ENCODE results near the gene RAB19. TPM values are rescaled to one million over a fixed set of nuclear protein-coding genes. Genes with fewer than 3 reads are reported as not detected.

Gene RAB19
- polyA plus RNA-seq, 1 donor from 2014 or later = not detected

- Histone ChIP-seq H3K9me2 (ENCODE audit: insufficient read depth, low read length) (no peaks in the 10 kb centered on the region), H3K27ac (ENCODE audit: low read length) (no peak overlapping the region), H3K4me3 (ENCODE audit: low read length) (no peak overlapping the region), H3K36me3 (ENCODE audit: insufficient read depth, low read length) (no peaks in the 10 kb centered on the region), H3K9ac (ENCODE audit: low read length) (no peak overlapping the region), H3K27me3 (ENCODE audit: insufficient read depth, low read depth, low read length) (no peaks in the 10 kb centered on the region), H3F3A (ENCODE audit: insufficient read depth, low read length, poor library complexity, severe bottlenecking) (no peaks in the 10 kb centered on the region), H2AFZ (ENCODE audit: low read depth, low read length) (no peak overlapping the region), H4K20me1 (ENCODE audit: insufficient read depth) (no peaks in the 10 kb centered on the region), H3K9me3 (ENCODE audit: low read length) (no peaks in the 10 kb centered on the region), H3K4me2 (ENCODE audit: low read length) (no peak overlapping the region), H3K79me2 (replicated peaks; ENCODE audit: insufficient read depth, low read length) (peaks cover 22% of the 10 kb centered on the region)
- TF ChIP-seq EZH2 (IDR thresholded peaks at IDR 0.05; ENCODE audit: borderline replicate concordance, insufficient read depth, low read length, poor library complexity, severe bottlenecking) (no peak), REST (IDR thresholded peaks at IDR 0.05; ENCODE audit: borderline replicate concordance) (no peak), EP300 (conservative IDR thresholded peaks at IDR 0.05; ENCODE audit: poor library complexity, severe bottlenecking) (no peak), SMC3 (conservative IDR thresholded peaks at IDR 0.05; ENCODE audit: poor library complexity) (no peak), RAD21 (conservative IDR thresholded peaks at IDR 0.05) (no peak), POLR2AphosphoS5 (IDR thresholded peaks at IDR 0.05) (no peak), CTCF (IDR thresholded peaks at IDR 0.05; ENCODE audit: poor library complexity, severe bottlenecking) (no peak), TAF1 (IDR thresholded peaks at IDR 0.05; ENCODE audit: low read depth) (no peak), MXI1 (conservative IDR thresholded peaks at IDR 0.05; ENCODE audit: poor library complexity, severe bottlenecking) (no peak)
These were observed 12.2 kb upstream of the RAB19 start for GRCh38 chr7:140391634-140392033.

- Histone ChIP-seq H4K20me1 (ENCODE audit: insufficient read depth) (no peaks in the 10 kb centered on the region), H2AFZ (ENCODE audit: low read depth, low read length) (no peak overlapping the region), H3K4me2 (ENCODE audit: low read length) (no peak overlapping the region), H3K9me3 (ENCODE audit: low read length) (no peaks in the 10 kb centered on the region), H3K9ac (ENCODE audit: low read length) (no peak overlapping the region), H3F3A (ENCODE audit: insufficient read depth, low read length, poor library complexity, severe bottlenecking) (no peaks in the 10 kb centered on the region), H3K27me3 (ENCODE audit: insufficient read depth, low read depth, low read length) (no peaks in the 10 kb centered on the region), H3K4me3 (ENCODE audit: low read length) (no peak overlapping the region), H3K27ac (ENCODE audit: low read length) (no peak overlapping the region), H3K79me2 (replicated peaks; ENCODE audit: insufficient read depth, low read length) (peaks cover 34% of the 10 kb centered on the region), H3K9me2 (ENCODE audit: insufficient read depth, low read length) (no peaks in the 10 kb centered on the region), H3K36me3 (ENCODE audit: insufficient read depth, low read length) (no peaks in the 10 kb centered on the region)
- TF ChIP-seq EP300 (conservative IDR thresholded peaks at IDR 0.05; ENCODE audit: poor library complexity, severe bottlenecking) = no peak
- no peak for TF ChIP-seq CTCF (IDR thresholded peaks at IDR 0.05; ENCODE audit: poor library complexity, severe bottlenecking)
- TF ChIP-seq TAF1 (IDR thresholded peaks at IDR 0.05; ENCODE audit: low read depth) = no peak
- TF ChIP-seq POLR2AphosphoS5 (IDR thresholded peaks at IDR 0.05) = no peak
- TF ChIP-seq REST (IDR thresholded peaks at IDR 0.05; ENCODE audit: borderline replicate concordance) = no peak
These were observed 10.0 kb upstream of the RAB19 start for GRCh38 chr7:140393756-140394306.
